Measurements from ENCODE around the gene B9D2. TPM values are rescaled to one million over a fixed set of nuclear protein-coding genes. Genes with fewer than 3 reads are reported as not detected.

Gene B9D2
- total RNA-seq, 1 donor from 2014 or later: 7.4 TPM

- DNase-seq (ENCODE audit: low read depth, low spot score): no peak
Measured at GRCh38 chr19:41327576-41328156, 36.3 kb downstream of the B9D2 start.

GRCh38 chr19:41327076-41327575 is 36.8 kb downstream of the B9D2 start:
- no peak for DNase-seq (ENCODE audit: low read depth, low spot score)

DNA sequence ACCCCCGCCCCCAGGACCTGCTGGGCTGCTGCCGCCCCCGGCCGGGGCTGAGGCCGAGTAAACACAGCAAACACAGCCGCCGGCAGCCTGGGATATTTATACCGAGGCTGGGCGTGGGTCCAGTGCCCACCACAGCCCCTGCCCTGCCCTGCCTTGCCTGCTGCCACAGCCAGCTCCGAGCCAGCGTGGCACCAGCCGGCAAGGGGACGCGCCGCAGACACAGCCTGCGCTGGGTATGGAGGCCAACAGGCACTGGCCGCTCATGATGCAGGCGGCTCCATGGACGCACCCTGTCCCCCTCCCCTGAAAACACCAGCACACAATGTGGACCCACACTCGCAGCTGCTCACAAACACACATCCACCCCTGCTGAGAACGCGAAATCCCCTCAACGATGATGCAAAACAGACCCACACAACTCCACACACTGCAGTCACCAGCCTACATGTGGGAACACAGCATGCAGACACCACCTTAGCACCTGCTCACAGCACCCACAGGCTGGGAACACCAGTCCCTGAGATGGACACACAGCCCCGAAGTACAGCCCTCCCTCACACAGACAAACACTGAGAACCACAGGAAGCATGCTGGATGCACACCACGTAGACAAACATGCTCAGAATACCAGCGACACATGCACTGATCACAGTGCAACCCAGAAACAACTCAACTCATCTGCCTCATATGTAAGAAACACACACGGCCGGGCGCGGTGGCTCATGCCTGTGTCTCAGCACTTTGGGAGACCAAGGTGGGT is 37.8 kb downstream of the B9D2 start:
- DNase-seq (ENCODE audit: low read depth, low spot score): no peak

DNA sequence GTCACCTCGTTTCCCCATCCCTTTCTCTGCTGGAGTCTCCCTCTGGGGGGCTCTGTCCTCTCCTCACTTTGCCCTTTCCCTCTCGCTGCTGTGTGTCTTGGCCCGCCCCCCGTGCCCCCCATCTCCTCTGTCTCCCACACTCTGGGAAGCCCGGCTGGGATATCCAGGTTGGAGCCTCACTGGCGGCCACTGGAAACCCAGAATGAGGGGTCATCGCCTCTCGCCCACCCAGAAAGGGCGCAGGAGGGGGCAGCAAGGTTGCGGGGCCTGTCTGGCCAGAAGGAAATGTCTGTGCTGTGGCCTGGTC is 38.4 kb downstream of the B9D2 start:
- DNase-seq (ENCODE audit: low read depth, low spot score): no peak

GRCh38 chr19:41324921-41325639 is 38.9 kb downstream of the B9D2 start:
- DNase-seq (ENCODE audit: low read depth, low spot score): no peak

GRCh38 chr19:41324231-41324702 is 39.7 kb downstream of the B9D2 start:
- no peak for DNase-seq (ENCODE audit: low read depth, low spot score)

DNA sequence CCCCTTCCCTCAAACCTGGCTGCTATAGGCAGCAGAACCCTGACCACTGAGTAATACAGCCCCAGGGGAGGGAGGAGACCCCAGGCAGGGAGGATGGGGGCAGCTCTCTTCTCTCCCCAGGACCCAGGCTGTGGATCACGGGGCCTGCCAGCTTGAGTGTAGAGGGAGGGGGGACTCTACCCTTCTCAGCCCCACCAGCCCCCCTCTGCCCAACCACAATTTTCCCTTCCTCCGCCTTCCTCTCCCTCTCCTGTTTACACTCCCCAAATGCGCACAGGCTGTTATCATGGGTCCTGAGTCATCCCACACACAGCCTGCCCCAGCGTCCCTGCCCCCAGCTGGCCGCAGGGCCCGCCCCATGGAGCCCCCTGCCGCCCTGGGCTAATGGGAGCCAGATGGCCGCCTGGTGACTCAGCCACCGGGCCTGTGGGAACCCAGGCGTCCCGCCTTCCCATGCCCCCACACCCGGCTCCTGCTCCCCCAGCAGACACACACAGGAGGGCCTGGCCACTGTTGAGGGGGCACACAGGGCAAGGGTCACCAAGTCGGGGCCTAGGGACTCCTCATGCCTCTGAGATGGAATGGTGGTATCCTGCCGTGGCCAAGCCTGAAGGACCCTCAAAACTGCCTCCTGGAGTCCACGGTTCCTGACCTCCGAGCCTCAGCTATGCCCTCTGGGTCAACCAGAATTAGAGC is 40.4 kb downstream of the B9D2 start:
- peak; percentile 84 for DNase-seq (ENCODE audit: low read depth, low spot score)

- DNase-seq (ENCODE audit: low read depth, low spot score): no peak
Measured at GRCh38 chr19:41323023-41323422, 40.9 kb downstream of the B9D2 start.

- no peak for DNase-seq (ENCODE audit: low read depth, low spot score)
Measured at GRCh38 chr19:41322451-41322850, 41.5 kb downstream of the B9D2 start.

DNA sequence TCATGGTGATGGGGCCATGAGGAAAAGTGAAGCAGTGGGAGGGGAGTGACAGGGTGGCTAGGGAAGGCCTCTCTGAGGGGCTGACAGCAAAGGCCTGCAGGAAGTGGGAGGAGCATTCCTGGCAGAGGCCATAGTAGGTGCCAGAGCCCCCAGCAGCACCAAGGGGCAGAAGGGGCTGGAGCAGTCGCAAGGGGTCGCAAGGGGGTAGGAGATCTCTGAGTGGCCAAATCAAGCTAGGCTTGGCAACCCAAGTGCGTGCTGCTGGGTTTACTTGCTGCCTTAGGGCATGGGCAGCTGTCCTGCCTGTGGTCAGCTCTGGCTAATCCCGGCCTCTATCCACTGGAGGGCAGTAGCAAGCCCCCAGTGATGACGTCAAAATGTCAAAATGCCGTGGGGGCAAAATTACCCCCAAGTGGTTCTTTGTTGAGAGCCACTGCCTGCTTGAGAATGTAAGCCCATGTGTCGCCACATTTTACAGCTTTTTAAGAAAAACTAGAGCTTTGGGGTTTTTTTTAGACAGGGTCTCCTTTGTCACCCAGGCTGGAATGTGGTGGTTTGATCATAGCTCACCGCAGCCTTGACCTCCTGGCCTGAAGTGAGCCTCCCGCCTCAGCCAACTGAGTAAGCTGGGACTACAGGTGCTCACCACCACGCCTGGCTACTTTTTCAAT is 42.2 kb downstream of the B9D2 start:
- DNase-seq (ENCODE audit: low read depth, low spot score): no peak

- DNase-seq (ENCODE audit: low read depth, low spot score): no peak
Measured at GRCh38 chr19:41321204-41321599, 42.7 kb downstream of the B9D2 start.

DNA sequence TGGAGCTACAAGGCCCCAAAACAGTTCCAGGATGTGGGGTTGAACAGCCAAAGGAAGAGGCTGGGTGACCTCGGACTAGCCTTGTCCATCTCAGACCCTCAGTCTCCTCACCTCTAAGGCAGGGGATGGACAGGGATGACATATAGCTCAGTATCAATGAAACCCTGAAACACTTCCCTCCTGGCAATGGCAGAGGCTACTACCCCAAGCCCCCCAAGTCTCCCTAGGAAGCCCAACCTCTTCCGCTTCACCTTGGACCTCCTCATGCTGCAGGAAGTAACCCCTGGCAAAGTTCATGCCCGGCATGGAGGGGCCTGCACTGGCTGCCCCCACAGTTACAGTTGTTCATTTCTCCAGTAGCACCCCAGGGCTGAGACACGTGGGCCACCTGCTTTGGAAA is 43.4 kb downstream of the B9D2 start:
- DNase-seq (ENCODE audit: low read depth, low spot score): no peak

DNA sequence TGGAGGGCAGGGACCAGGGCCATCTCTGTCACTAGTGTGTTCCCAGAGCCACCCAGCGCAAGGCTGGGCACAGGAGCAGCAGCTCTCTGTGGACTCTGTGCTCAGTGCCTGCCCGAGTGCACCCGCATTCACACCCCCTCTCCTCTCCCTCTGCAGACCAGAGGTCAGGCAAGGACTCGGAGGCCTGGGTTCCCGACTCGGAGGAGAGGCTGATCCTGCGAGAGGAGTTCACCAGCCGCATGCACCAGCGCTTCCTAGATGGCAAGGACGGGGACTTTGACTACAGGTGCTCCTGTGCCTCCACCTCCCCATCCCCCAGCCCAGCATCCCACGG is 43.8 kb downstream of the B9D2 start:
- DNase-seq (ENCODE audit: low read depth, low spot score): no peak

DNA sequence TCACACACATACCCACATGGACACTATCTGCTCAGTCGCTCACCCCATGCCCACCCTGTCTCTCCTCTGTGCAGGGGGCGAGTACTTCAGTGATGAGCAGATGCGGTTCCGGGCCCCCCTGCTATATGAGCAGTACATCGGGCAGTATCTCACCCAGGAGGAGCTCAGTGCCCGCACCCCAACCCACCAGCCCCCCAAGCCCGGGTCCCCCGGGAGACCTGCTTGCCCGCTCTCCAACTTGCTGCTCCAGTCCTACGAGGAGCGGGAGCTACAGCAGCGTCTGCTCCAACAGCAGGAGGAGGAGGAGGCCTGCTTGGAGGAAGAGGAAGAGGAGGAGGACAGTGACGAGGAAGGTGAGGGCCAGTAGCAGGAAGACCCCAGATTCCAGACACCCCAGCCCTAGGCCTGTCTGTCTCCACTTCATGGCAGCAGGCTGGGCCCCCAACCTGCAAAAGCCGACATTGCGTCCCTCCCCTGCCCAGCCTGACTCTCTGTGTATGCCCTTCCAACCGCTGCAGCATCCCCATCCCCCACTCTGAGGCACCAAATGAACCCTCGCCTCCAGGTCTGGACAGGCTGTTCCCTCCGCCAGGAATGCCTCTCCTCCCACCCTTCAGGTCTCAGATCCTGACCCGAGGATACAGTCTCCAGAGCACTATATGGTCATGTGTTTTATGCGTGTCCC is 44.3 kb downstream of the B9D2 start:
- DNase-seq (ENCODE audit: low read depth, low spot score): no peak

- no peak for DNase-seq (ENCODE audit: low read depth, low spot score)
Measured at GRCh38 chr19:41318696-41319499, 45.1 kb downstream of the B9D2 start.

GRCh38 chr19:41316306-41316920 is 47.5 kb downstream of the B9D2 start:
- DNase-seq (ENCODE audit: low read depth, low spot score): no peak

DNA sequence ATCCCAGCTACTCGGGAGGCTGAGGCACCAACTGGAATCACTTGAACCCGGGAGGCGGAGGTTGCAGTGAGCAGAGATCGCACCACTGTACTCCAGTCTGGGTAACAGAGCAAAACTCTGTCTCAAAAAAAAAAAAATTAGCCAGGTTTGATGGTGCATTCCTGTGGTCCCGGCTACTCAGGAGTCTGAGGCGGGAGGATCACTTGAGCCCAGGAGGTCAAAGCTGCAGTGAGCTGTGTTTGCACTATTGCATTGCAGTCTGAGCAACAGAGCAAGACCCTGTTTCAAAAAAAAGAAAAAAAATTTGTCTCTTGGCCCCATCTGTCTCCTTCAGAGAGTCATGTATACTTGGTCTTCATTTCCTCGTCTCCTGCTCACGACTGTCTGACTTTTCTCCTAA is 52.3 kb downstream of the B9D2 start:
- DNase-seq (ENCODE audit: low read depth, low spot score): no peak

GRCh38 chr19:41311072-41311471 is 52.9 kb downstream of the B9D2 start:
- DNase-seq (ENCODE audit: low read depth, low spot score): no peak

DNA sequence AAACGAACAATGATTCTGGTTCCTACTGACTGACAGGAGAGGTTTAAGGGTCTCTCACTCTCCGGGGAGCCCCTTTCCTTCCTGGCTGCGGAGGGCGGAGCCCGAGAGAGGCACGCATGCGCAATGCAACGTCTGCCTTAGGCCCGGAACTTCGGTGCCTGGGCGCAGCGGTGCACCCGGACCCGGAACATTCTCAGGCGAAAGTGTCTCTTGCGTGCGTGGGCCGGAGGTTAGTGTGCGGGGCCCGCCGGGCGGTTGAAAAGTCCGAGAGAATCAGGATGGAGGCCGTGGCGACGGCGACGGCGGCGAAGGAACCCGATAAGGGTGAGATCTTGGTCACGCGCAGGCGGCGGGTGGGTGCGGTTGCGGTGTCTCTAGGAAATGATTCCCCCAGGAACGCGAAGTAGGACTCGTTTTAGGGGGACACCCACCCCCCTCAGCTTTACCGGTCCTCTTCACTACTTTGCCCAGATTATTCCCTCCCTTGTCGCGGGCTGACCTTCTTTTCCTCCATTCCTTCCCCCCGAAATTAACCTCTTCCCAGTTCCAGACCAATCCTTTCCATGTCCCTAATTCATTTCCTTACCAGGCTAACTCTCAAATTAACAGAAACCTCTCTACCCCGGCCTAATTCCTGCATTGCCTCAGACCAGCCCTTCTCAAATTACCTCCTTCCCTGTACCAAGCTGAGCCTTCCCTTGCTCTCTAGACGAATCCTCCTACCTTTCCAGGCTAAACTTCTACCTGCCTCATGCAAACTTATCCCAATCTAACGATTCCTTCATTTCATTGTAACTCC is 53.7 kb downstream of the B9D2 start, which contains the start of gene CCDC97:
Gene CCDC97 (plus strand): TSS at position 140 of the 799 bp plus-strand sequence. CDS start 139 bp downstream, at position 279.
- DNase-seq (ENCODE audit: low read depth, low spot score): no peak
